HepG2 (cell line): ENCODE measurements around the gene ELOVL7. TPM values are rescaled to one million over a fixed set of nuclear protein-coding genes. Genes with fewer than 3 reads are reported as not detected.
"Not testable (repeated sequence)": the region's sequence is repeated elsewhere in the genome, so short reads cannot be mapped to it uniquely, and the experiment has no call there.

Experiments
- ATAC-seq: fragments of 200-7000 bp; cut with Tn5 transposase; 3 replicates; pipeline ENCODE4 v1.9.1; 2020; ENCODE audit warnings: mild to moderate bottlenecking, moderate library complexity
- BruUV-seq: library from RNA; stranded (reverse); fragments of 400-500 nt; replicated peaks from 2 replicates; lab custom pipeline; 2021; lab: Mats Ljungman, UMichigan
- CTCF ChIA-PET: fragments of 300-600 bp; formaldehyde crosslinking; extraction: SDS; loops from one replicate; lab custom pipeline; 2021; ENCODE audit warnings: low total read pairs, inconsistent platforms, low intra/inter-chr PET ratio; lab: Yijun Ruan, JAX
- POLR2A ChIA-PET: fragments of 350-600 bp; sonication (Branson Sonifier 250); formaldehyde crosslinking; loops from one replicate; lab custom pipeline; 2020; ENCODE audit warnings: antibody characterized with exemption, inconsistent platforms; lab: Yijun Ruan, JAX
- DNase-seq: peaks from one replicate; pipeline ENCODE4 v3.0.0-alpha.2; 2015; ENCODE audit warnings: low spot score
- FAIRE-seq: peaks from 3 replicates; lab custom pipeline; 2011; peaks lifted over from hg19 to GRCh38; lab: Jason Lieb, UNC
- H2AFZ ChIP-seq: one replicate; pipeline ENCODE4 v1.6.1; 2011; ENCODE audit warnings: low read length, inconsistent platforms
- H3K27ac ChIP-seq: fragments of 300-600 bp; 3 replicates; pipeline ENCODE4 v1.8.0; 2011; ENCODE audit warnings: mixed run types, mild to moderate bottlenecking, mixed read lengths, low read length, inconsistent platforms; ENCODE audit not compliant: insufficient read depth; ENCODE audit errors: extremely low read length
- H3K27me3 ChIP-seq, 2 experiments: fragments of 200-600 bp in 1 of 2; 2 replicates in 1 of 2; 3 replicates in 1 of 2; pipeline versions ENCODE4 v1.6.0 to v1.8.0; 2011; ENCODE audit warnings: low read length in 2 of 2, mild to moderate bottlenecking in 2 of 2, moderate library complexity in 2 of 2, inconsistent platforms in 1 of 2; ENCODE audit not compliant: insufficient read depth in 2 of 2, control insufficient read depth in 1 of 2
- H3K36me3 ChIP-seq, 2 experiments: fragments of 200-600 bp in 1 of 2; replicated peaks in 1 of 2; 2 replicates in 1 of 2; 3 replicates in 1 of 2; pipeline versions ENCODE4 v1.5.1 to v1.8.0; 2011; ENCODE audit warnings: low read length in 2 of 2, inconsistent platforms in 1 of 2; ENCODE audit not compliant: insufficient read depth in 2 of 2, control insufficient read depth in 1 of 2
- H3K4me1 ChIP-seq: 2 replicates; pipeline ENCODE4 v1.5.1; 2012; ENCODE audit warnings: low read length, inconsistent platforms; ENCODE audit not compliant: insufficient read depth
- H3K4me2 ChIP-seq: 2 replicates; pipeline ENCODE4 v1.6.0; 2011; ENCODE audit warnings: low read depth, low read length, inconsistent platforms
- H3K4me3 ChIP-seq, 3 experiments: fragments of 200-600 bp in 1 of 3; sonication (generic), shearing (Covaris generic) in 1 of 3; replicated peaks in 1 of 3; 2 replicates each; pipeline ENCODE4 v1.5.1; 2011 to 2016; ENCODE audit warnings: low read length in 3 of 3, inconsistent platforms in 2 of 3, low read depth in 2 of 3, mild to moderate bottlenecking in 2 of 3, control low read depth in 1 of 3, mixed read lengths in 1 of 3; ENCODE audit not compliant: insufficient read depth in 1 of 3
- H3K79me2 ChIP-seq: one replicate; pipeline ENCODE4 v1.6.1; 2011; ENCODE audit warnings: low read length, inconsistent platforms; ENCODE audit not compliant: insufficient read depth
- H3K9ac ChIP-seq: 2 replicates; pipeline ENCODE4 v1.6.0; 2011; ENCODE audit warnings: mild to moderate bottlenecking, low read depth, low read length, inconsistent platforms; ENCODE audit not compliant: insufficient read depth
- H3K9me3 ChIP-seq: 2 replicates; pipeline ENCODE4 v1.5.1; 2012; ENCODE audit warnings: mild to moderate bottlenecking, low read length
- H4K20me1 ChIP-seq: 2 replicates; pipeline ENCODE4 v1.6.0; 2011; ENCODE audit warnings: inconsistent platforms, mild to moderate bottlenecking, low read length, moderate library complexity; ENCODE audit not compliant: insufficient read depth
- MXD3 ChIP-seq: IDR thresholded peaks from 2 replicates; pipeline ENCODE4 v1.6.1; 2016; ENCODE audit warnings: mild to moderate bottlenecking, missing biosample characterization, missing genetic modification reagents
- PBX2 ChIP-seq: IDR thresholded peaks from 2 replicates; pipeline ENCODE4 v1.6.1; 2016; ENCODE audit warnings: control low read depth
- PBX3 ChIP-seq: sonication (generic); formaldehyde crosslinking; IDR thresholded peaks from 2 replicates; pipeline ENCODE4 v1.8.1; 2023; ENCODE audit warnings: missing genetic modification reagents, inconsistent platforms, borderline replicate concordance
- ZNF274 ChIP-seq: sonication (generic); formaldehyde crosslinking; IDR thresholded peaks from 2 replicates; pipeline ENCODE4 v1.5.1; 2020; ENCODE audit warnings: mild to moderate bottlenecking, missing genetic modification reagents
- WGBS: methylation state at CpG from one replicate; pipeline ENCODE4 v1.1.6; 2017; ENCODE audit warnings: low lambda C conversion rate; 5-methylcytosine and 5-hydroxymethylcytosine counted together
- in situ Hi-C: cut with HindIII; loops from 2 replicates; pipeline ENCODE4 v1.10.0; 2017; ENCODE audit warnings: low pct_unique_long_range_greater_than_20kb; ENCODE audit not compliant: extremely low pct_ligation_motif_present
- intact Hi-C: fragments of 100-400 bp; cut with micrococcal nuclease; formaldehyde crosslinking; loops from one replicate; pipeline ENCODE4 v1.10.0; 2022; ENCODE audit not compliant: unreplicated experiment
- polyA plus RNA-seq, 8 experiments: library from polyadenylated mRNA; depleted of rRNA in 3 of 8; stranded (reverse) in 7 of 8; unstranded in 1 of 8; fragments of >200 nt; fragmentation: Illumina TruSeq in 4 of 8; extraction: Trizol in 4 of 8; gene quantifications; 2 replicates each; pipeline versions ENCODE4 v1.2.1 to v1.2.3, GENCODE V29; 2011 to 2016; ENCODE audit warnings: low read depth in 4 of 8, missing spikeins in 1 of 8, mixed read lengths in 1 of 8; ENCODE audit not compliant: insufficient read depth in 1 of 8
- total RNA-seq, 5 experiments: library from RNA; depleted of rRNA; stranded (reverse); fragments of >200 nt; fragmentation: Illumina TruSeq; extraction: Trizol; gene quantifications; 2 replicates each; pipeline ENCODE4 v1.2.3, GENCODE V29; 2016; ENCODE audit warnings: low read depth in 1 of 5

The ELOVL7 gene
- total and polyA plus RNA-seq, 2 of the 13 experiments (the other 11 are each of a cell fraction or from before 2014, with no cell fraction given) = 4.5 to 7.3 TPM

DNA sequence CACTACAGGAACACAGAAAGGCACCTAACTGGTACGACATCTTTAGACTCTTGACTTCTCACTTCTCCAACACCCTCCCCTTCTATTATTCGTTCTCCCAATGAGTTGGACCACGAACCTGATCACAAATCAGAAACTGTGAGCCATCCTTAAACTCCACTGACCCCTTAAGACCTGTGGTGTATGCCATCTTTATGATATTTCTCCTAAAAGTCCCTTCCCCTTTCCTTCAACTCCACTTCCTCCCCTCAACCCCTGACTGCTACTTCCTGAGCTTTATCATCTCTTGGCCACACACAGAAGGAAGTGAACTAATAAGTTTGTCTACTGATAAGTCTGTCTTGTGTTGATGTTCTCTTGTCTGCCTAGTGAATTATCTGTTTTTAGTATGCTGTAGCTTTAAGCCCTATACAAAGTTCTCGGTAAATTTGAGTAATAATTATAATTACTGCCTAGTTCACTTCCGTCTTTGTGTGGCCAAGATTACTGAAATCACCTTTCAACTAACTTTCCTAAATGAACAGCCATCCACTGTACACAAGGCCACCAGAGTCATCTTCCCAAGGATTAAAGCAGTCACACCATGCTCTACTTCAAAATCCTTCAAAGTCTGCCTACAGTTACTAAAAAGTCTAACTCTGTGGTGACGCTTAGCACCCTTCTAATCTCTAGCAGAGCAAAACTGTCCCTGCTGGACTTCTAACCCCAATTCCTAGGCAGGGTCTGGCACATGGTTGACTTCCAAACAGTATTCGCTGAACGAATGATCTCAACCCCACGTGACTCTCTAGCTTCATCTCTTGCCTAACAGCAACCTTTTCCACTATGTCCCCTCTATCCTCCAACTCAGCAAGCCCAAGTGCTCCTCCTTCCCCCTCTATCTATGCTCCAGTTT lies 23.2 kb downstream of the ELOVL7 start (continued):
- no peak for TF ChIP-seq PBX2 (CRISPR knock-in tag)
- no peak for TF ChIP-seq MXD3 (CRISPR knock-in tag)
- no peak for TF ChIP-seq PBX3 (CRISPR knock-in tag)
- no peak for TF ChIP-seq ZNF274 (CRISPR knock-in tag)

DNA sequence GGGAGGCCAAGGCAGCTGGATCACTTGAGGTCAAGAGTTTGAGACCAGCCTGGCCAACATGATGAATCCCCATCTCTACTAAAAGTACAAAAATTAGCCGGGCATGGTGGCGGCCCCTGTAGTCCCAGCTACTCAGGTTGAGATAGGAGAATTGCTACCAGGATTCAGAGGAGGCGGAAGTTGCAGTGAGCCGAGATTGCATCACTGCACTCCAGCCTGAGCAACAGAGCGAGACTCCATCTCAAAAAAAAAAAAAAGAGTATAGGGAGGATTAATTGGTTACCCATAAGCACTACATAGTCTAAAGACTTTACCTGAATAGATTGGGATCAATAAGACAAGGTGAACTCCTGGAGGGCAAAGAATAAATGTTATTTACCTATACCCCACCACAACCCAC lies 27.9 kb downstream of the ELOVL7 start:
- BruUV-seq, CTCF ChIA-PET, H3K9ac ChIP-seq, H3K4me2 ChIP-seq, H3K27me3 ChIP-seq, intact Hi-C loops, H3K27ac ChIP-seq, H3K79me2 ChIP-seq, H3K9me3 ChIP-seq, H4K20me1 ChIP-seq, DNase-seq, POLR2A ChIA-PET, H2AFZ ChIP-seq, ATAC-seq, H3K36me3 ChIP-seq, FAIRE-seq, H3K4me3 ChIP-seq: not testable (repeated sequence)
- in situ Hi-C loops = loop anchor here (10.0 kb wide), 1 partner anchor 131 kb away; no protein-coding TSS in a partner anchor
- WGBS = 96% methylated on average over 5 of the region's 5 CpGs
- H3K4me1 ChIP-seq = peaks cover 32% of the 10 kb centered on the region
